Measurements from ENCODE around the gene LRRC75A. TPM values are rescaled to one million over a fixed set of nuclear protein-coding genes. Genes with fewer than 3 reads are reported as not detected.

Gene LRRC75A
- total RNA-seq, 4 donors from 2014 or later, result 4.0 to 16.7 (median 7.8) TPM

- Histone ChIP-seq H3K4me3 (replicated peaks in 1 of 3) (no peak overlapping the region), H3K9me3 (no peaks in the 10 kb centered on the region), H3K36me3 (no peaks in the 10 kb centered on the region), H3K4me1 (peaks cover 9 to 22% of the 10 kb centered on the region in 2 donors), H3K27ac (no peak overlapping the region), H3K27me3 (no peaks in the 10 kb centered on the region)
- TF ChIP-seq CTCF (IDR thresholded peaks at IDR 0.05), result peak; percentile 64 to 96 (median 90)
- TF ChIP-seq POLR2A (IDR thresholded peaks at IDR 0.05), result no peak
- DNase-seq, result peak; percentile 75 to 78
- intact Hi-C loops (cut with DNase I), result loop anchor here (2.0 to 10.0 kb wide), 2 partner anchors 68 to 156 kb away; no protein-coding TSS in a partner anchor
- WGBS, 2 donors, result 37 to 39% methylated on average over 7 of the region's 7 CpGs
Measured at GRCh38 chr17:16521070-16521727, 29.2 kb upstream of the LRRC75A start.

GRCh38 chr17:16519021-16519420, 27.0 kb upstream of the LRRC75A start:
- Histone ChIP-seq H3K4me1 (peaks cover 9 to 16% of the 10 kb centered on the region in 2 donors), H3K4me3 (replicated peaks in 1 of 3) (no peak overlapping the region), H3K9me3 (no peaks in the 10 kb centered on the region), H3K27me3 (no peaks in the 10 kb centered on the region), H3K36me3 (no peaks in the 10 kb centered on the region), H3K27ac (no peak overlapping the region)
- intact Hi-C loops (cut with DNase I), result no loop called here
- TF ChIP-seq CTCF (IDR thresholded peaks at IDR 0.05) (no peak), POLR2A (IDR thresholded peaks at IDR 0.05) (no peak)
- no peak for DNase-seq

GRCh38 chr17:16517477-16517876, 25.5 kb upstream of the LRRC75A start:
- Histone ChIP-seq H3K4me1 (peaks cover 9 to 16% of the 10 kb centered on the region in 2 donors), H3K9me3 (no peaks in the 10 kb centered on the region), H3K27me3 (no peaks in the 10 kb centered on the region), H3K36me3 (no peaks in the 10 kb centered on the region), H3K4me3 (replicated peaks in 1 of 3) (no peak overlapping the region), H3K27ac (no peak overlapping the region)
- intact Hi-C loops (cut with DNase I), result no loop called here
- DNase-seq, result no peak
- WGBS, 2 donors, result 86 to 88% methylated on average over 7 of the region's 7 CpGs
- TF ChIP-seq CTCF (IDR thresholded peaks at IDR 0.05), result no peak
- TF ChIP-seq POLR2A (IDR thresholded peaks at IDR 0.05), result no peak

GRCh38 chr17:16516594-16517051, 24.6 kb upstream of the LRRC75A start:
- Histone ChIP-seq H3K27me3 (no peaks in the 10 kb centered on the region), H3K27ac (no peak overlapping the region), H3K9me3 (no peaks in the 10 kb centered on the region), H3K36me3 (no peaks in the 10 kb centered on the region), H3K4me3 (replicated peaks in 1 of 3) (no peak overlapping the region), H3K4me1 (peaks cover 9 to 16% of the 10 kb centered on the region in 2 donors)
- DNase-seq, result peak; percentile 72 to 73
- intact Hi-C loops (cut with DNase I), result no loop called here
- TF ChIP-seq CTCF (IDR thresholded peaks at IDR 0.05) (no peak), POLR2A (IDR thresholded peaks at IDR 0.05) (no peak)
- 4 to 15% methylated on average over 16 of the region's 16 CpGs for WGBS, 2 donors

GRCh38 chr17:16515933-16516332, 23.9 kb upstream of the LRRC75A start:
- intact Hi-C loops (cut with DNase I), result no loop called here
- Histone ChIP-seq H3K4me3 (replicated peaks in 1 of 3) (no peak overlapping the region), H3K9me3 (no peaks in the 10 kb centered on the region), H3K4me1 (peaks cover 9 to 14% of the 10 kb centered on the region in 2 donors), H3K36me3 (no peaks in the 10 kb centered on the region), H3K27me3 (no peaks in the 10 kb centered on the region), H3K27ac (no peak overlapping the region)
- no peak for TF ChIP-seq POLR2A (IDR thresholded peaks at IDR 0.05)
- TF ChIP-seq CTCF (IDR thresholded peaks at IDR 0.05), result no peak
- WGBS, 2 donors, result 87 to 93% methylated on average over 4 of the region's 4 CpGs
- DNase-seq, result no peak

All from thyroid gland (tissue), 4 donors.